Panc1 (cell line): Measurements from ENCODE around the gene NPC1L1.

Experiments
- CTCF ChIP-seq: fragments of 450-650 bp; IDR thresholded peaks from 2 replicates; pipeline ENCODE4 v1.5.1; 2017; ENCODE audit warnings: mild to moderate bottlenecking
- POLR2AphosphoS5 ChIP-seq: IDR thresholded peaks from 2 replicates; pipeline ENCODE4 v1.6.1; 2012; ENCODE audit warnings: mild to moderate bottlenecking, low read depth, low read length, moderate library complexity
- SIN3A ChIP-seq: IDR thresholded peaks from 2 replicates; pipeline ENCODE4 v1.6.1; 2012; ENCODE audit warnings: low read depth, mild to moderate bottlenecking, low read length, moderate library complexity, borderline replicate concordance; ENCODE audit not compliant: insufficient read depth
- TCF7L2 ChIP-seq: IDR thresholded peaks from 2 replicates; pipeline ENCODE4 v1.6.1; 2011; ENCODE audit warnings: mild to moderate bottlenecking, low read depth, low read length, inconsistent platforms

- TF ChIP-seq CTCF (no peak), POLR2AphosphoS5 (no peak), SIN3A (no peak), TCF7L2 (no peak)
Observed at GRCh38 chr7:44511863-44512468, 29.2 kb downstream of the NPC1L1 start.
